Activated B cell treated with CpG ODN at 0.5 μM for 24 hours (primary cell): ENCODE data around the gene CNTNAP2. TPM values are rescaled to one million over a fixed set of nuclear protein-coding genes. Genes with fewer than 3 reads are reported as not detected.

Experiments
- ATAC-seq: fragments of 200-7000 bp; cut with Tn5 transposase; one replicate; pipeline ENCODE4 v1.10.0; 2021; ENCODE audit warnings: low read depth, mild to moderate bottlenecking, moderate library complexity
- CTCF ChIA-PET: fragments of 350-600 bp; sonication (Branson Sonifier 250); formaldehyde crosslinking; loops from one replicate; lab custom pipeline; 2021; ENCODE audit warnings: antibody characterized with exemption; lab: Charles Lee
- POLR2A ChIA-PET: fragments of 350-600 bp; sonication (Branson Sonifier 250); formaldehyde crosslinking; loops from one replicate; lab custom pipeline; 2021; ENCODE audit warnings: antibody characterized with exemption; lab: Charles Lee
- DNase-seq: peaks from one replicate; pipeline ENCODE4 v3.0.0; 2022
- H3K27ac Mint-ChIP-seq: one replicate; pipeline ENCODE4 v1.8.0; 2020; ENCODE audit warnings: mixed read lengths
- H3K27me3 Mint-ChIP-seq: one replicate; pipeline ENCODE4 v1.8.0; 2021; ENCODE audit warnings: mixed read lengths
- H3K36me3 Mint-ChIP-seq: one replicate; pipeline ENCODE4 v1.8.0; 2021; ENCODE audit warnings: low read depth, mixed read lengths
- H3K4me1 Mint-ChIP-seq: one replicate; pipeline ENCODE4 v1.8.0; 2021; ENCODE audit warnings: mixed read lengths
- H3K4me3 Mint-ChIP-seq: one replicate; pipeline ENCODE4 v1.8.0; 2020; ENCODE audit warnings: mild to moderate bottlenecking, mixed read lengths
- H3K9me3 Mint-ChIP-seq: one replicate; pipeline ENCODE4 v1.8.0; 2020; ENCODE audit warnings: mixed read lengths
- CTCF ChIP-seq: fragments of 200-600 bp; IDR thresholded peaks from one replicate; pipeline ENCODE4 v1.8.0; 2022; ENCODE audit warnings: antibody characterized with exemption, mild to moderate bottlenecking
- intact Hi-C: fragments of 100-400 bp; cut with micrococcal nuclease; formaldehyde crosslinking; loops from one replicate; pipeline ENCODE4 v1.15.1; 2024
- total RNA-seq: library from RNA; stranded (reverse); gene quantifications from 2 replicates; pipeline ENCODE4 v1.2.3, GENCODE V29; 2022

CNTNAP2 gene
- total RNA-seq, 1 donor from 2014 or later: 0.84 TPM

GRCh38 chr7:148260599-148260998 lies 2144.0 kb downstream of the CNTNAP2 start:
- peaks cover 21% of the 10 kb centered on the region for H3K4me1 Mint-ChIP-seq
- DNase-seq: no peak
- peaks cover 5% of the 10 kb centered on the region for H3K27me3 Mint-ChIP-seq
- H3K9me3 Mint-ChIP-seq: no peaks in the 10 kb centered on the region
- ATAC-seq: no peak
- POLR2A ChIA-PET: no interaction called here
- H3K27ac Mint-ChIP-seq: no peak overlapping the region
- CTCF ChIA-PET: interaction anchor here (2.5 kb wide), 1 partner anchor 9 kb away, joined by 8 read pairs; no protein-coding TSS in a partner anchor
- H3K4me3 Mint-ChIP-seq: no peak overlapping the region
- no peaks in the 10 kb centered on the region for H3K36me3 Mint-ChIP-seq
- TF ChIP-seq CTCF: no peak
- intact Hi-C loops: no loop called here

- peaks cover 5% of the 10 kb centered on the region for H3K27me3 Mint-ChIP-seq
- no peaks in the 10 kb centered on the region for H3K36me3 Mint-ChIP-seq
- DNase-seq: no peak
- ChIA-PET CTCF (interaction anchor here (1.4 to 2.5 kb wide), 2 partner anchors 8 to 33 kb away, joined by 4 to 8 read pairs; no protein-coding TSS in a partner anchor), POLR2A (no interaction called here)
- H3K27ac Mint-ChIP-seq: no peak overlapping the region
- H3K4me1 Mint-ChIP-seq: peaks cover 27% of the 10 kb centered on the region
- ATAC-seq: no peak
- intact Hi-C loops: no loop called here
- H3K4me3 Mint-ChIP-seq: no peak overlapping the region
- TF ChIP-seq CTCF: no peak
- H3K9me3 Mint-ChIP-seq: no peaks in the 10 kb centered on the region
Measured at GRCh38 chr7:148261523-148261922, 2144.9 kb downstream of the CNTNAP2 start.

DNA sequence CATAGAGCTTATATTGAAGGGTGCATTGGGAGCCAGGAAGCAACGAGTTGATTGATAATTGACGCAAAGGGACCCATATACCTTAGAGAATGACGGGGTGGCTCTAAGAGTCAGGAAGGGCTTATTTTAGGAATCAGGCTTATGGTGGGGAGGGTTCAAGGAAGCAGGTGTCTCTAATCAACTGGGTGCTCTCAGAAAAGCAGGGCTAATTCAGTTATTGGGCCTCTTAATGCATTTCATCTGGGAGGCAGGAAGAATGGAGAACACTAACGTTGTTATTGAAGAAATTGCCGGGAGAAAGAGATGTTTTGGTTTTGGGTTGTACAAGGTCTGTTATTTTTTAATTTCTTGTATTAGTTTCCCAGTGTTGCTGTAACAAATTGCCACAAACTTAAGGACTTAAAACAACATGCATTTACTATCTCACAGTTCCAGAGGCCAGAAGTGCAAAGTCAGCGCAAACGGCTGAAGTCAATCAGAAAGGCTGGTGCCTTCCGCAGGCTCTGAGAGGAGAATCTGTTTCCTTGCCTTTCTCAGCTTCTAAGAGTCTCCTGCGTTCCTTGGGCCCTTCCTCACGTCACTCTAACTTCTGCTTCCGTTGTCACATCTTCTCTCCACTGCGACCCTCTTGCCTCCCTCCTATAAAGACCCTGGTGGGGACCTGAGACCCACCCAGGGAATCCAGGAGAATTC lies 2145.5 kb downstream of the CNTNAP2 start:
- intact Hi-C loops: no loop called here
- CTCF ChIA-PET: interaction anchor here (0.8 to 4.4 kb wide), 18 partner anchors 8 to 713 kb away, joined by 3 to 26 read pairs (median 4); no protein-coding TSS in a partner anchor
- POLR2A ChIA-PET: no interaction called here
- no peak for TF ChIP-seq CTCF
- H3K36me3 Mint-ChIP-seq: no peaks in the 10 kb centered on the region
- ATAC-seq: no peak
- DNase-seq: no peak
- H3K4me3 Mint-ChIP-seq: peak overlapping the region; percentile 69
- H3K27ac Mint-ChIP-seq: no peak overlapping the region
- peaks cover 5% of the 10 kb centered on the region for H3K27me3 Mint-ChIP-seq
- peaks cover 27% of the 10 kb centered on the region for H3K4me1 Mint-ChIP-seq
- no peaks in the 10 kb centered on the region for H3K9me3 Mint-ChIP-seq

- Mint-ChIP-seq H3K4me1 (peaks cover 27% of the 10 kb centered on the region), H3K36me3 (no peaks in the 10 kb centered on the region), H3K4me3 (peak overlapping the region; percentile 69), H3K27me3 (peaks cover 5% of the 10 kb centered on the region), H3K9me3 (no peaks in the 10 kb centered on the region), H3K27ac (no peak overlapping the region)
- ChIA-PET POLR2A (no interaction called here), CTCF (interaction anchor here (0.8 to 4.4 kb wide), 20 partner anchors 9 to 712 kb away, joined by 3 to 26 read pairs (median 4); no protein-coding TSS in a partner anchor)
- peak; percentile 94 for TF ChIP-seq CTCF
- ATAC-seq: peak; percentile 88
- intact Hi-C loops: no loop called here
- DNase-seq: peak; percentile 60
Measured at GRCh38 chr7:148262721-148263229, 2146.2 kb downstream of the CNTNAP2 start.

GRCh38 chr7:148264933-148265557 lies 2148.4 kb downstream of the CNTNAP2 start:
- H3K4me1 Mint-ChIP-seq: peaks cover 29% of the 10 kb centered on the region

More at GRCh38 chr7:148264933-148265557, 2148.4 kb downstream of the CNTNAP2 start:
- Mint-ChIP-seq H3K27me3 (peaks cover 5% of the 10 kb centered on the region), H3K4me3 (no peak overlapping the region), H3K36me3 (no peaks in the 10 kb centered on the region), H3K9me3 (no peaks in the 10 kb centered on the region), H3K27ac (no peak overlapping the region)
- ChIA-PET POLR2A (interaction anchor here (0.6 to 0.7 kb wide), 2 partner anchors 40 to 496 kb away, joined by 3 to 6 read pairs; no protein-coding TSS in a partner anchor), CTCF (interaction anchor here (0.6 to 4.4 kb wide), 22 partner anchors 8 to 701 kb away, joined by 3 to 29 read pairs (median 4); no protein-coding TSS in a partner anchor)
- intact Hi-C loops: loop anchor here (1.0 to 5.0 kb wide), 8 partner anchors 74 to 802 kb away; no protein-coding TSS in a partner anchor
- no peak for TF ChIP-seq CTCF
- peak; percentile 51 for ATAC-seq
- no peak for DNase-seq
